ENCODE data around the gene OR10A3.

Gene OR10A3

GRCh38 chr11:7931168-7931567 is 10.3 kb downstream of the OR10A3 start, which contains the start of gene OR10A6:
Gene OR10A6, minus strand, starts transcription at chr11:7931268. Its CDS starts 2,606 bp downstream, at chr11:7928662.
- H3K4me1 ChIP-seq (ENCODE audit: control insufficient read depth in 1 of 2, insufficient read depth in 2 of 2, low read length in 2 of 2): no peaks in the 10 kb centered on the region
- no peak within 1 kb of the TSS for H3K27ac ChIP-seq (ENCODE audit: low read length)
- no peaks in the 10 kb centered on the region for H3K9me3 ChIP-seq (ENCODE audit: control insufficient read depth in 1 of 2, low read length in 2 of 2)
- no peaks in the 10 kb centered on the region for H3K27me3 ChIP-seq (ENCODE audit: low read depth, low read length)
- no peak within 1 kb of the TSS for H3K4me3 ChIP-seq (ENCODE audit: low read depth in 1 of 2, low read length in 2 of 2)
- no peaks in the 10 kb centered on the region for H3K36me3 ChIP-seq (ENCODE audit: control insufficient read depth in 1 of 2, insufficient read depth in 2 of 2, low read length in 2 of 2)

DNA sequence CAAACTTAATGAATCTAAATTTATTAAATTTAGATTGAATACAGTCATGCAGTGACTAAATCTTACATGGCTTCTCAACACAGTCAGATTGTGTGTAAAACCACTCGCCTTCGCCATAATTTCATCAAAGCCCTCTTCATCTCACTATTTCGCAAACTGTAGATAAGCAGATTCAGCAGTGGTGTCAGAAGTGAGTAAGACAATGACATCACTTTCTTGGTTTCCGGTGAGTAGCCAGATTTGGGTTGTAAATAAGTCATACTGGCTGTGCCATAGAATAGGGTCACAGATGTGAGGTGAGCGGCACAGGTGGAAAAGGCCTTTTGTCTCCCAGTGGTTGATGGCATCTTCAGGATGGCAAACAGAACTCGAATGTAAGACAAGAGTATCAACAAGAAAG is 13.9 kb downstream of the OR10A3 start:
- Histone ChIP-seq H3K9me3 (ENCODE audit: control insufficient read depth in 1 of 2, low read length in 2 of 2) (no peaks in the 10 kb centered on the region), H3K36me3 (ENCODE audit: control insufficient read depth in 1 of 2, insufficient read depth in 2 of 2, low read length in 2 of 2) (no peaks in the 10 kb centered on the region), H3K27ac (ENCODE audit: low read length) (no peak overlapping the region), H3K27me3 (ENCODE audit: low read depth, low read length) (no peaks in the 10 kb centered on the region), H3K4me1 (ENCODE audit: control insufficient read depth in 1 of 2, insufficient read depth in 2 of 2, low read length in 2 of 2) (no peaks in the 10 kb centered on the region), H3K4me3 (ENCODE audit: low read depth in 1 of 2, low read length in 2 of 2) (no peak overlapping the region)

- Histone ChIP-seq H3K4me3 (ENCODE audit: low read depth in 1 of 2, low read length in 2 of 2) (no peak overlapping the region), H3K27ac (ENCODE audit: low read length) (no peak overlapping the region), H3K36me3 (ENCODE audit: control insufficient read depth in 1 of 2, insufficient read depth in 2 of 2, low read length in 2 of 2) (no peaks in the 10 kb centered on the region)
Measured at GRCh38 chr11:7924536-7924935, 17.0 kb downstream of the OR10A3 start.

GRCh38 chr11:7918141-7918540 is 23.4 kb downstream of the OR10A3 start:
- H3K4me3 ChIP-seq (ENCODE audit: low read depth in 1 of 2, low read length in 2 of 2): no peak overlapping the region
- no peaks in the 10 kb centered on the region for H3K9me3 ChIP-seq (ENCODE audit: control insufficient read depth in 1 of 2, low read length in 2 of 2)
- H3K36me3 ChIP-seq (ENCODE audit: control insufficient read depth in 1 of 2, insufficient read depth in 2 of 2, low read length in 2 of 2): no peaks in the 10 kb centered on the region
- H3K4me1 ChIP-seq (ENCODE audit: control insufficient read depth in 1 of 2, insufficient read depth in 2 of 2, low read length in 2 of 2): no peaks in the 10 kb centered on the region
- no peaks in the 10 kb centered on the region for H3K27me3 ChIP-seq (ENCODE audit: low read depth, low read length)
- no peak overlapping the region for H3K27ac ChIP-seq (ENCODE audit: low read length)

More at GRCh38 chr11:7924536-7924935, 17.0 kb downstream of the OR10A3 start:
- Histone ChIP-seq H3K9me3 (ENCODE audit: control insufficient read depth in 1 of 2, low read length in 2 of 2) (no peaks in the 10 kb centered on the region), H3K4me1 (ENCODE audit: control insufficient read depth in 1 of 2, insufficient read depth in 2 of 2, low read length in 2 of 2) (no peaks in the 10 kb centered on the region), H3K27me3 (ENCODE audit: low read depth, low read length) (no peaks in the 10 kb centered on the region)

- H3K4me3 ChIP-seq (ENCODE audit: low read depth in 1 of 2, low read length in 2 of 2): no peak overlapping the region
- H3K9me3 ChIP-seq (ENCODE audit: control insufficient read depth in 1 of 2, low read length in 2 of 2): no peaks in the 10 kb centered on the region
- no peaks in the 10 kb centered on the region for H3K27me3 ChIP-seq (ENCODE audit: low read depth, low read length)
- H3K4me1 ChIP-seq (ENCODE audit: control insufficient read depth in 1 of 2, insufficient read depth in 2 of 2, low read length in 2 of 2): no peaks in the 10 kb centered on the region
- no peaks in the 10 kb centered on the region for H3K36me3 ChIP-seq (ENCODE audit: control insufficient read depth in 1 of 2, insufficient read depth in 2 of 2, low read length in 2 of 2)
- H3K27ac ChIP-seq (ENCODE audit: low read length): no peak overlapping the region
Measured at GRCh38 chr11:7911011-7911410, 30.5 kb downstream of the OR10A3 start.

- H3K27me3 ChIP-seq (ENCODE audit: low read depth, low read length): no peaks in the 10 kb centered on the region
- no peaks in the 10 kb centered on the region for H3K36me3 ChIP-seq (ENCODE audit: control insufficient read depth in 1 of 2, insufficient read depth in 2 of 2, low read length in 2 of 2)
- H3K4me1 ChIP-seq (ENCODE audit: control insufficient read depth in 1 of 2, insufficient read depth in 2 of 2, low read length in 2 of 2): no peaks in the 10 kb centered on the region
- H3K9me3 ChIP-seq (ENCODE audit: control insufficient read depth in 1 of 2, low read length in 2 of 2): no peaks in the 10 kb centered on the region
- no peak overlapping the region for H3K27ac ChIP-seq (ENCODE audit: low read length)
- H3K4me3 ChIP-seq (ENCODE audit: low read depth in 1 of 2, low read length in 2 of 2): no peak overlapping the region
Measured at GRCh38 chr11:7910286-7910788, 31.2 kb downstream of the OR10A3 start.

- no peaks in the 10 kb centered on the region for H3K4me1 ChIP-seq (ENCODE audit: control insufficient read depth in 1 of 2, insufficient read depth in 2 of 2, low read length in 2 of 2)
- no peaks in the 10 kb centered on the region for H3K36me3 ChIP-seq (ENCODE audit: control insufficient read depth in 1 of 2, insufficient read depth in 2 of 2, low read length in 2 of 2)
- no peaks in the 10 kb centered on the region for H3K27me3 ChIP-seq (ENCODE audit: low read depth, low read length)
- no peak overlapping the region for H3K27ac ChIP-seq (ENCODE audit: low read length)
- no peaks in the 10 kb centered on the region for H3K9me3 ChIP-seq (ENCODE audit: control insufficient read depth in 1 of 2, low read length in 2 of 2)
- no peak overlapping the region for H3K4me3 ChIP-seq (ENCODE audit: low read depth in 1 of 2, low read length in 2 of 2)
Measured at GRCh38 chr11:7909585-7910285, 31.8 kb downstream of the OR10A3 start.

- no peaks in the 10 kb centered on the region for H3K4me1 ChIP-seq (ENCODE audit: control insufficient read depth in 1 of 2, insufficient read depth in 2 of 2, low read length in 2 of 2)
- H3K27me3 ChIP-seq (ENCODE audit: low read depth, low read length): no peaks in the 10 kb centered on the region
- no peaks in the 10 kb centered on the region for H3K36me3 ChIP-seq (ENCODE audit: control insufficient read depth in 1 of 2, insufficient read depth in 2 of 2, low read length in 2 of 2)
- H3K27ac ChIP-seq (ENCODE audit: low read length): no peak overlapping the region
- no peaks in the 10 kb centered on the region for H3K9me3 ChIP-seq (ENCODE audit: control insufficient read depth in 1 of 2, low read length in 2 of 2)
- no peak overlapping the region for H3K4me3 ChIP-seq (ENCODE audit: low read depth in 1 of 2, low read length in 2 of 2)
Measured at GRCh38 chr11:7907121-7907520, 34.4 kb downstream of the OR10A3 start.

DNA sequence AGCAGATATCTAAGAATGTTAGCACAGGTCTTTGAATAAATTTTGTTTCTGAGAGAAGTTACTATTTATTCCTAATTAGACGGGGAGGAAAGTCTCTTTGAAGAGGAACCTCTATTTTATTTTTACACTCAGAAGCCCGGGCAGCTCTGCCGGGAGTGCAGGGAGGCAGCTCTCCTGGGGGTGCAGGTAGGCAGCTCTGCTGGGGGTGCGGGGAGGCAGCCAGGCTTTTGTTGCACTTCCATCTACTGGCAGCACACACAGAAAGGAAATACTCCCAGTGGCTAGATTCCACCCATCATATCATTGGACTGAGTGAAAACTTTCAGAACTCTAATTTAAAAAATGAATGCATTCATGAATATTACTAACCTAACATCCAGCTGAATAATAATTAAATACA is 35.0 kb downstream of the OR10A3 start:
- H3K9me3 ChIP-seq (ENCODE audit: control insufficient read depth in 1 of 2, low read length in 2 of 2): no peaks in the 10 kb centered on the region
- no peak overlapping the region for H3K27ac ChIP-seq (ENCODE audit: low read length)
- no peaks in the 10 kb centered on the region for H3K36me3 ChIP-seq (ENCODE audit: control insufficient read depth in 1 of 2, insufficient read depth in 2 of 2, low read length in 2 of 2)
- H3K4me1 ChIP-seq (ENCODE audit: control insufficient read depth in 1 of 2, insufficient read depth in 2 of 2, low read length in 2 of 2): no peaks in the 10 kb centered on the region
- no peak overlapping the region for H3K4me3 ChIP-seq (ENCODE audit: low read depth in 1 of 2, low read length in 2 of 2)
- H3K27me3 ChIP-seq (ENCODE audit: low read depth, low read length): no peaks in the 10 kb centered on the region

DNA sequence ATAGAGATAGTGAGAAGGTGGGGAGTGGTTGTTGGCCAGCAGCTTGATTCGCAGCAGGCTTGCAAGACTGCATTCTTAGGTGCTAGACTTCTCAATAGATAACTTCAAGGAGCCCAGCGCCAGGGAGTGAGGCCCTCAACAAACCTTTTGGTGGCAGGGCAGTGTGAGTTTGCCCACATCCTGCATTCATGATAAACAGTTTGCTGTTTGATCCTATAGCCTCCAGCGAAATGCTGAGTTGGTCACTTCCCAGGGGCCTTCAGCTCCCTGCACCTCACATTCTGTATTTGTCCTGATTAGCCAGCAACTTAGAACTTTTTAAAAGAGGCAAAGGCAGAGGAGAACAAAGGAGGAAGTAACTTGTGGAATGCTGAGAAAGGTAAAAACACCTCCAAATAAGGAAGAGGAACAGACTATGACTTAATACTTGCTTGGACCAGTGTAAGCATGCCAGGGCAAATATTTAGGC is 35.5 kb downstream of the OR10A3 start:
- Histone ChIP-seq H3K4me3 (ENCODE audit: low read depth in 1 of 2, low read length in 2 of 2) (no peak overlapping the region), H3K27me3 (ENCODE audit: low read depth, low read length) (no peaks in the 10 kb centered on the region), H3K9me3 (ENCODE audit: control insufficient read depth in 1 of 2, low read length in 2 of 2) (no peaks in the 10 kb centered on the region), H3K4me1 (ENCODE audit: control insufficient read depth in 1 of 2, insufficient read depth in 2 of 2, low read length in 2 of 2) (no peaks in the 10 kb centered on the region), H3K27ac (ENCODE audit: low read length) (no peak overlapping the region), H3K36me3 (ENCODE audit: control insufficient read depth in 1 of 2, insufficient read depth in 2 of 2, low read length in 2 of 2) (no peaks in the 10 kb centered on the region)

DNA sequence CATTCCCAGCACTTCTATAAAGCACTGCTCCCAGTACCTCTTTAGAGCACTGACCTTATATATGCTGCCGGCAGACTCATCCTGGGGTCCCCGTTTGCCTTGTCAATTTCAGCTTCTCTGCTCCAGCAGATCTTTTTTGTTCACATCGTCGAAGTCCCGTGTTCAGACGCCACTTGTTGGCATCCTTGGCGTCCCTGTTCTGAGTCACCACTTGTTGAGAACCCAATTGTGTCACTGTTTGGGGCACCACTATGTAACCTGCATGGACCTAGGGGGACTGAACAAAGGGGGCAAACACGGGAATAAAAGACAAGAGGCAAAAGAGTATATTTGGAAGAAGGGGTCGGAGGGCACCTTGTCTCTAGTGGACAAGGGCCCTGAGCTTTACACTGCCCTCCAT is 36.0 kb downstream of the OR10A3 start:
- no peak overlapping the region for H3K4me3 ChIP-seq (ENCODE audit: low read depth in 1 of 2, low read length in 2 of 2)
- H3K4me1 ChIP-seq (ENCODE audit: control insufficient read depth in 1 of 2, insufficient read depth in 2 of 2, low read length in 2 of 2): no peaks in the 10 kb centered on the region
- no peaks in the 10 kb centered on the region for H3K36me3 ChIP-seq (ENCODE audit: control insufficient read depth in 1 of 2, insufficient read depth in 2 of 2, low read length in 2 of 2)
- no peaks in the 10 kb centered on the region for H3K9me3 ChIP-seq (ENCODE audit: control insufficient read depth in 1 of 2, low read length in 2 of 2)
- no peak overlapping the region for H3K27ac ChIP-seq (ENCODE audit: low read length)
- no peaks in the 10 kb centered on the region for H3K27me3 ChIP-seq (ENCODE audit: low read depth, low read length)

DNA sequence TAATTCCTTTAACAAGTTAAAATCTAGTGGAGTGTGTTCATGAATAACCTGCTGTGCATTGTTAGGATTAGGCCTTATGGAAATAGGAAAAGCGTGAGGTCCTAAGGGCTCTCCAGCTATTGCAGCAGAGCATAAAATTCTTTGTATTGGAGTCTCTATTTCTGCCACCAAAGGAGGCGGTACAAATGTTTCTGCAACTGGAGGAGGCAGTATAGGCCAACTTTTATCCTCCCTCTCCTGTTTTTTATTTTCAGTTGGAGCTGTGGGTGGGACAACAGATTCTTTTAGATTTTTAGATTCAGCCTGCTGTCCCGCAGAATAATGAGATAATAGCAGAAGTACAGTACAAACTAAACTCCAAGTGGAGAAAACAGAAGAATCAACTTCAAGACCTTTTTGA is 36.6 kb downstream of the OR10A3 start:
- no peak overlapping the region for H3K4me3 ChIP-seq (ENCODE audit: low read depth in 1 of 2, low read length in 2 of 2)
- no peaks in the 10 kb centered on the region for H3K27me3 ChIP-seq (ENCODE audit: low read depth, low read length)
- no peaks in the 10 kb centered on the region for H3K4me1 ChIP-seq (ENCODE audit: control insufficient read depth in 1 of 2, insufficient read depth in 2 of 2, low read length in 2 of 2)
- no peak overlapping the region for H3K27ac ChIP-seq (ENCODE audit: low read length)
- no peaks in the 10 kb centered on the region for H3K36me3 ChIP-seq (ENCODE audit: control insufficient read depth in 1 of 2, insufficient read depth in 2 of 2, low read length in 2 of 2)
- H3K9me3 ChIP-seq (ENCODE audit: control insufficient read depth in 1 of 2, low read length in 2 of 2): no peaks in the 10 kb centered on the region

Measured in muscle layer of duodenum (tissue), 2 donors.